SHP77 treated with DMSO at 0.1 percent for 48 hours (cell line): ENCODE data around the gene SBK3.
"Not testable (repeated sequence)": the region's sequence is repeated elsewhere in the genome, so short reads cannot be mapped to it uniquely, and the experiment has no call there.

ENCODE experiments used
- DNase-seq: peaks from one replicate; lab custom pipeline; 2025; lab: John Stamatoyannopoulos, UW

Gene SBK3, protein sequence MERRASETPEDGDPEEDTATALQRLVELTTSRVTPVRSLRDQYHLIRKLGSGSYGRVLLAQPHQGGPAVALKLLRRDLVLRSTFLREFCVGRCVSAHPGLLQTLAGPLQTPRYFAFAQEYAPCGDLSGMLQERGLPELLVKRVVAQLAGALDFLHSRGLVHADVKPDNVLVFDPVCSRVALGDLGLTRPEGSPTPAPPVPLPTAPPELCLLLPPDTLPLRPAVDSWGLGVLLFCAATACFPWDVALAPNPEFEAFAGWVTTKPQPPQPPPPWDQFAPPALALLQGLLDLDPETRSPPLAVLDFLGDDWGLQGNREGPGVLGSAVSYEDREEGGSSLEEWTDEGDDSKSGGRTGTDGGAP

GRCh38 chr19:55545443-55545842 is at the start of gene SBK3:
Gene SBK3 (minus strand): TSS chr19:55545543. CDS start chr19:55545543, 0 bp downstream.
- DNase-seq = no peak

GRCh38 chr19:55593096-55593772 is 47.9 kb upstream of the SBK3 start:
- DNase-seq = no peak

DNA sequence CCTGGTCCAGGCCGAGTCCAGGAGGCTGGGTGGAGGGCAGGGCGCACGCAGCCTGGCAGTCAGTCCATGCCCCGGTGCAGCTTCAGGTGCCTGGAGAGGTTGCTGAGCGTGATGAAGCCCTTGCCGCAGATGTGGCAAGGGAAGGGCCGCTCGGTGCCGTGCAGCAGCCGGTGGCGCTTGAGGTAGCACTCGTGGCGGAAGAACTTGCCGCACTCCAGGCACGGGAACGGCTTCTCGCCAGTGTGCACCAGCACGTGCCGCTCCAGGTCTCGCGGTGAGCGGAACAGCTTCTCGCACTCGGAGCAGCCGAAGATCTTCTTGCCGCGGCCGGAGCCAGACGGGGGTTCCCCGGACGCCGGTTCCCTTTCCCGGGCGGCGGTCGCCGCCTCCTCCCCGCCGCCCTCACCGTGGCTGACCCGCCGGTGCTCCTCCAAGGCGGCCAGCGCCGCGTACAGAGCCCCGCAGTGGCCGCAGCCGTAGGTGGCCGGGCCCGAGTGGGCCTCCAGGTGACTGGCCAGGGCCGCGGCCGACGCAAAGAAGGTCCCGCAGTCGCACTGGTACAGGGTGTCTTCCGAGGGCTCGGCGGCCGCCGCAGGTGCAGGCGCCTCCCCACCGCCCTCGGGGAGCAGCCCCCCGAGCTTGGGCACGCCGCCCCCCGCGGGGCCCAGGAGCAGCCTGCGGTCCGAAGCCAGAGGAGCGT is 47.2 kb upstream of the SBK3 start:
- DNase-seq = no peak

DNA sequence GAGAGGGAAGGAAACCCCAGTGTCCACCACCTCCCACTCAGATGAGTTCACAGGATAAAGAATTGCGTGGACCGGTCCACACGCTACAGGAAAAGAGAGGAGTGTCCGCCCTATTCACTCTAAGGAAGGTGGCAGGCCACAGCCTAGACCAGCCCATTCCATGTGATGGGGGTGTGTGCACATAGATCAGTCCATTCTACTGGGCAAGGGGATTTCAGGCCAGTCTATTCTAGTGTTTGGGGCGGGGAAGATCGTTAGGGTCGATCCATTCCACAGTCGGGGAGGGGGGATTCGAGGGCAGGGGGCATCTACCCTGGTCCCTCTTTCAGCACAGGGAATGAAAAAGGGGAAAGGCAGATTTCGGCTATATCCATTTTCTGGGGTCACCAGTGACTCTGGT is 46.2 kb upstream of the SBK3 start:
- DNase-seq = no peak

DNA sequence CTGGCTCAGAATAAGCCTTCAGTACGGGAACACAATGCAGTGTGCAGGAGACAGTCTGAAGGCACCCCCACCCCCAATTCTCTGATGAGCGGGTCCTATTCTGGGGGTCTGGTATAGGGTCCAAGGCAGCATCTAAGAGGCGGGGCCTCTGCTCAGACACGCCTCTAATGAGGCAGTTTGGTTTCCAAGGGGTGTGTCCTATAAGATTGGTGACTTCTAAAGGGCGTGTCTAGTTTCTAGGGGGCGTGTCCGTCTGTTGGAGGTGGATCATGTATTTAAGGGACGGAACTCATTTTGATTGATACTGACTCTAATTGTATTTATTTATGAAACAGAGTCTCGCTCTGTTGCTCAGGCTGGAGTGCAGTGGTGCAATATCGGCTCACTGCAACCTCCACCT is 45.3 kb upstream of the SBK3 start:
- no peak for DNase-seq

- no peak for DNase-seq
Measured at GRCh38 chr19:55590109-55590508, 44.8 kb upstream of the SBK3 start.

DNA sequence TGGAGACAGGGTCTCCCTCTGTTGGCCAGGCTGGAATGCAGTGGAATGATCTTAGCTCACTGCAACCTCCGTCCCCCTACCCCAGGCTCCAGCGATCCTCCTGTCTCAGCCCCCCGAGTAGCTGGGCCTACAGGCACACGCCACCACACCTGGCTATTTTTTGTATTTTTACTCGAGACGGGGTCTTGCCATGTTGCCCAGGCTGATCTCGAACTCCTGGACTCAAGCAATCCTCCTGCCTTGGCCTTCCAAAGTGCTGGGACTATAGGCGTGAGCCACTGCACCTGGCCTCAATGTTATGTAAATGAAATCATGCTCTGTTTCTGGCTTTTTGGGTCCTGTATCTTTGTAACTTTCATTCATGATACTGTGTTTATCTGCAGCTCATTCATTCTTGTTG is 43.4 kb upstream of the SBK3 start:
- DNase-seq = no peak

- DNase-seq = peak; percentile 90
Measured at GRCh38 chr19:55586976-55587668, 41.8 kb upstream of the SBK3 start.

GRCh38 chr19:55585658-55586339 is 40.5 kb upstream of the SBK3 start:
- DNase-seq = peak; percentile 27

- DNase-seq = no peak
Measured at GRCh38 chr19:55584871-55585270, 39.5 kb upstream of the SBK3 start.

DNA sequence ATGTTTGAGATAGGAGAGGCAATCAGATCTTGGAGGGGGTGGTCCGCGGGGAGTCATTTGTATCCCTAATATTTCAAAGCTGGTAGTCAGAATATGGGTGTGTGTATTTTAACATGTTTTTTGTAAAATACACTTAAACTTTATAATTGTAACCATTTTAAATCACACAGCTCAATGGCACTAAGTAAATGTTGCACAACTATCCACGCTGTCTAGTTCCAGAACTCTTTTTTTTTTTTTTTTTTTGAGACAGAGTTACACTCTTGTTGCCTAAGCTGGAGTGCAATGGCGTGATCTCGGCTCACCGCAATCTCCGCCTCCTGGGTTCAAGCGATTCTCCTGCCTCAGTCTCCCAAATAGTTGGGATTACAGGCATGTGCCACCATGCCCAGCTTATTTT is 38.6 kb upstream of the SBK3 start:
- DNase-seq = not testable (repeated sequence)

DNA sequence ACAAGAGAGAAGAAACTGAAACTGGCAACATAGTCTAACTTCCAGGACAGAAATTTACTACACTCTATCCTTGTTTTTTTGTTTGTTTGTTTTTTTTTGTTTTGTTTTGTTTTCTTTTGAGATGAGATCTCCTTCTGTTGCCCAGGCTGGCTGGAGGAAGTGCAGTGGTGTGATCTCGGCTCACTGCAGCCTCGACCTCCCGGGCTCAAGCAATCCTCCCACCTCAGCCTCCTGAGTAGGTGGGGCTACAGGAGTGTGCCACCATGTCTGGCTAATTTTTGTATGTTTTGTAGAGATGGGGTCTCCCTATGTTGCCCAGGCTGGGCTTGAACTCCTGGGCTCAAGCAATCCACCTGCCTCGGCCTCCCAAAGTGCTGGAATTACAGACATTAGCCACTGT is 36.9 kb upstream of the SBK3 start:
- not testable (repeated sequence) for DNase-seq

GRCh38 chr19:55581823-55582223 is 36.5 kb upstream of the SBK3 start:
- DNase-seq = no peak

- DNase-seq = no peak
Measured at GRCh38 chr19:55581145-55581822, 35.9 kb upstream of the SBK3 start.

DNA sequence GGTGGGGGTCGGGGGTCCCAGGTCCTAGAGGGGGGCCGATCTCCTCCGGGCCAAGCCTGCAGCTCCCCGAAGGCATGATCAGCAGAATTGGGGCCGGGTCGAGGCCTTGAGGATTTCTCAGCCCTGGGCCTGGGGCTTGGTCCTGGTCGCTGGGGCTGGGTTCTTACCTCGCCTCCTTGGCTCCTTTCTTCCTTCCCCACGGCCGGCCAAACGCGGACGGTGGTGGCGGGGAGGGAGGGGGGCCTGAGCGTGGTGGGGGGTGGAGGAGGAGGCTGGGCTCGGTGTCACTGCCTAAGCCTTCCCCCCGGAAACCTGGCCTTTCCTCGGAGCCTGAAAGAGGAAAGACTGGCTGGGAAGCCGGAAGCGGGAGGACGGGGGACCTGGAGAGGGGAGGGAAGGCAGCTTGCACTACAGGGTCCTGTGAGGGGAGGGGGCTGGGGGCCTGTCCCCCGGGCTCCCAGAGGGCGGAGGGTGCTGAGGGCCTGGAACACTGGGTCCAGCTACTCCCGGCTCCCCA is 35.3 kb upstream of the SBK3 start, which contains the start of gene ZNF579:
TSS of gene ZNF579 (minus strand) at position 221 of the 517 bp plus-strand sequence. CDS start 1,209 bp downstream, outside the sequence.
- peak; percentile 79 for DNase-seq

DNA sequence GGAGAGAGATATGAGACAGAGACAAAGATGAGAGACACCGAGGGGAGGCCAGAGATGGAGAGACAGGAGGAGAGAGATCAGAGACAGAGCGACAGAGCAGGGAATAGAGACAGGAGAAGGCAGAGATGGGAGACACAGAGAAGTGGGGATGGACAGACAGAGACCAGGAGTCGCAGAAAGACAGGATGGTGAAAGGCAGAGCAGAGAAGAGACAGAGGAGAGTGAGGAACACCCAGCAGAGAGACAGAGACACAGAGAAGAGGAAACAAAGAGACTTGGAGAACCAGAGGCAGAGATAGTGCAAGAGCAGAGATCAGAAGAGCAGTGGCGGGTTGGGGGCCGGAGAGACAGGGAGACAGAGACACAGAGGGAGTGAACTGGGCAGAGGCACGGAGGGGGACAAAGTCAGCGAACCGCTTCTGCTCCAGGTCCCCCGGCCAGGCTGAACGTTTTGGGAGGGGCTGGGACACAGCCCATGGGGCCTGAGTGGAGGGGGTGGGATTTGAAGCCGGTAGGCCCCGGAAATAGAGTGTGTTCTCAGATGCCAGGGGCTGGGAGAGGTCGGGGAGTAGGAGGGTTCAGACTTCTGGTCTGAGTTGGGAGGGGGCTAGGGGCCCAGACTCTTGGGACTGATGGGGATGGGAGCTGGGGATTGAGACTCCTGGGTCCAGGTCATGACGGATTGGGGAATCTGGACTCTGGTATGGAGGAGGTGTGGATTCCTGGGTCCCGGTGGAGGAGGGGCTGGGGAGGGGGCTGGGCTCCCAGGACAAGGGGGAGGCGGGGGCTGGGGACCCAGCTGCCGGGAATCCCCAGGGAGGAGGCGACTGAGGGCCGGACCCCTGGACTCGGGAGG is 34.7 kb upstream of the SBK3 start:
- DNase-seq = no peak

GRCh38 chr19:55578761-55579747 is 33.7 kb upstream of the SBK3 start:
- no peak for DNase-seq

DNA sequence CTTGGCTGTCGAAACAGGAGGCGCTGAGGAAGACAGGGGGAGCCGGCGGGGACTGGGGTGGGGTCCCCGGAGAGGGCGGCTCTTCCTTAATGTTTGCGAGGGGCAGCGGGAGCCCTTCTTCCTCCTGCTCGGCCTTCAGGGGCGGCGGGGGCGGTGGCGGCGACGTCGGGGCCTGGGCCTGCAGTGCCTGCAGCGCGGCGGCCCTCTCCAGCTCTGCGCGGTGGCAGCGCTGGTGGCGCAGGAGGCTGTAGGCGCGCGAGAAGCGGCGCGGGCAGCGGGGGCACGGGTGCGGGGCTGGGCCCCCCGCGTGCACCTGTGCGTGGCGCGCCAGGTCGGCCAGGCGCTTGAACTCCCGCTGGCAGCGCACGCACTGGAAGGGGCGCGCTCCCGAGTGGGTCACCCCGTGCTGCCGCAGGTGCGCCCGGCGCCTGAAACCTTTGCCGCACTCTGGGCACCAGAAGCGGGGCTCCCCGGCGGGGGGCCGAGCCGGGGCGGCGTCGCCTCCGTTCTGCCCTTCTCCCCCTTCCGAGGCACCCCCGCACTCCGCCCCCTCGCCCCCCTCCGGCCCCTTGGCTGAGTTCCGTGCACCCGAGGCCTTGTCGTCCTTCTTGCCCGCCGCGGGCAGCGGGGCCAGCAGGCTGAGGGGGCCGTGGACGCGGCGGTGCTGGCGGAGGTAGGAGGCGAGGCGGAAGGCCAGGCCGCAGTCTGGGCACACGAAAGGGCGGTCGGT is 32.9 kb upstream of the SBK3 start:
- DNase-seq = no peak
